Non-pigmented ciliary epithelial cell (primary cell): Measurements from ENCODE around the gene TLR1.
"Not testable (repeated sequence)": the region's sequence is repeated elsewhere in the genome, so short reads cannot be mapped to it uniquely, and the experiment has no call there.

Source experiments
- DNase-seq: peaks from one replicate; pipeline ENCODE4 v3.0.0-alpha.2; 2010; ENCODE audit warnings: low read depth

Gene TLR1

GRCh38 chr4:38805530-38806145, 1.0 kb upstream of the TLR1 start:
- DNase-seq, result no peak

GRCh38 chr4:38803833-38804653, 548 bp downstream of the TLR1 start:
- no peak for DNase-seq

DNA sequence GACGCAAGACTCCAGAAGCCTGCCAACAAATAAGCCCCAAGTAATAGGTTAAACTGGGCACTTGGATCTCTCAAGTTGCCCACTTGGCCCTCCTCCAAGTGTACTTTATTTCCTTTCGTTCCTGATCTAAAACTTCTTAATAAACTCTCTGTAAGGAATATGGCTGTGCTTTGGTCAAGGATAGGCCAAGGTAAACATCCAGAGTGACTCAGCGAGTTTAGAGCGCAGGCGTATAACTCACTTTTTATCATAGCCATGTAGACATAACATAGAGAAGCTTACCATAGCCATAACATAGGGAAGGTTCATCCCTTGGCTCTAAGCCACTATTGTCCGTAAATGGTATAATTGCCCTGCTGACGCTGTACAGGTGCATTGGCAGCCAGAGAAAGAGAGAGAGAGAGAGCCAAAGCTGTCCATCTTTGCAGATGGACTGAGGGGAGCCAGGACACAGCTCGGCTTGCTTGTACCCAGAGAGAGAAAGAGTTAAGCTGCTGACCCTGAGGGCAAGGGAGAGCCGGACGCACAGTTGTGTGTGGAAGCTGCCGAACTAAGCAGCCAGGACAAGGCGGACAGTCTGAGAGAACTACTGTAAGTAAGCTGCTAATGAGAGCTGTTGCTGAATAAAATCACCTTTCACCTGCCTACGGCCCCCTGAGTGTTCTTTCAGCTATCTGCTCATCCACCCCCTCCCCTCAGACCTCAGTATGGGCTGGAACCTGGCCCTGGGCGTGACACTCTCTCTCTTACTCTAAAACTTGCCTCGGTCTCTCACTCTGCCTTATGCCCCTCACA, 1.8 kb downstream of the TLR1 start:
- no peak for DNase-seq

- no peak for DNase-seq
These were observed 3.6 kb downstream of the TLR1 start for GRCh38 chr4:38800961-38801450.

DNA sequence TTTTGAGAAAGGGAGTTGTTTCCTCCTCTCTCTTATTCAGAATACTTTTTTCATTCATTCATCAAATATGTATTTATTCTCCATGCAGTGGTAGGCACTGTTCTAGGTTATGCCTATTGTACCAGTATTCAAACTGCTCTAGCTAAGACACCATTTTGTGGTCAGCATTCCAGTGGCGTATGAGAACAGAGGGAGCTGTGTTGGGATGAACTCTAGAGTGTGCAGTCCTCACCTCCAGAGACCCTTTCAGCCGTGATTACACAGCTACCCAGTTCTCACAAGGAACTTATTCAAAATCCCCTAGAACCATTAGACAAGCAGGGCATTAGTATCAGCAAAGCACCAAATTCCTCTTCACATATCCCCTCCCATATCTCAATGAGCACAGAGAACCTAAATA, 4.2 kb downstream of the TLR1 start:
- no peak for DNase-seq

DNA sequence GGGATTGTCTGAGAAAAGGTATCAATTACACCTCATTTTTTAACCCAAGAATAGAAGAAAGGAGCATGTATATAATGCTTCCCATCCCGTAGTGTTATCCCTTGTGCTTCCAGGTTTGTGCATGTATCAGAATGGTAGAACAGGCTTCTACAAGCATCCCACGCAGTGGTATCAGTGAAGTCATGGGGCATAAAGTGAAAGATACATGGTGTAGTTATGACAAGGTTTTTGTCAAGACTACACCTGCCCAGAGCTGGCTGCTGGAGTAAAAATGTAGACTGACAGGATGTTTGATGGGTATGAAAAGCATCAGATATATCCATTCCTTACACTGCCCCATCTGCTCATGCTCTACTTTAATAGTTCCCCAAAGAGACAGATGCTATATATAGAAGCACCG, 9.5 kb downstream of the TLR1 start:
- no peak for DNase-seq

DNA sequence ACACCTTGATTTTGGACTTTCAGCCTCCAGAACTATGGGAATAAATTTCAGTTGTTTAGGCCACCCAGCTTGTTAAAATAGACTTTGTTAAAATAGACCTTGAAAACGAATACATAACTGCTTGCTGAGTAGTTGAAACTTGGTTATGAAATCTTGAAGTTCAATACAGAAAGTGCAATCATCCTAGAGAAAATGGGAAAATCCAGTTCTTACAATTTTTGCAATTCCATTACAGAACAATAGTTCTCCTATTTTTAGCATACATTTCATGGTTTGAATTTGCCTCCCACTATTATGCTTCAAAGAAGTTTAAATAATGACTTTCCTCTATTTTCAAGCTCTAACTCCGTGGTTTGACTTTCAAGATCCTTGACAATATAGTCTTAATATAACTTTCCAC, 10.5 kb downstream of the TLR1 start:
- no peak for DNase-seq

DNA sequence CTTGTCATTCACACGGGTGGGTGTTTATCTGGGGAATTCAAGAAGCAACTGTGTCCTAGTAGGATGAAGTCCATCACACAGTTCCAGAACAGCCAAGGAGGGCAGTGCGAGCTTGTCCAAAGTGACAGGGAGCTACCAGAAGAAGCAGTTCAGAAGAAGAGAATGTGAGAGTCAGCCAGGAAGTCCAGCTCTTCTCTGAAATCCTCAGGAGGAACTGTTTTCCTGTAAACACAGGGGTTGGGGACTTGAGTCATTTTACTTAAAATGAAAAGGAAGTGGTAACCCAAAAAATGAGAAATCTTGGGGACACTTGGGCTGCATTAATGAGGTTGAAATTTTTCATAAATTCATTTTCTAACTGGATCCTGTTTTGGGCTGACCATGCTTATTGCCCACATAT, 13.6 kb downstream of the TLR1 start:
- no peak for DNase-seq

DNA sequence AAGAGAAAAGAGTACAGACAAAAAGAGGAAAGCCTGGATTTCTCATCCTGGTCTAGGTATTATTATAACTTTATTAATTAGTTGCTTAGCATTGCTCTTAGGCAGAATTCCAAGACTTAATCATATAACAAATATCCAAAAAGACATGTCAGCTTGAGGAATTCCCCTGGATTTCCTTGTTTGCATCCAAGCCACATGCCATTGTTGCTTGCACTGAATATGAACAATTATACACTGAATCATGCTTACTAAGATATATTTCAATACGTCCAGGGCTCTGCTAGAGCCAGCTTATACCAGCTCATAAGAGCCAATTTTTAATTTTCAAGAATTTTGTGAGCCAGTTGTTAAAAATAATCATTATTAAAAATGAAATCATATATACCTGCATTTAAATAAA, 16.3 kb downstream of the TLR1 start:
- DNase-seq, result no peak

GRCh38 chr4:38787693-38788092, 16.9 kb downstream of the TLR1 start:
- DNase-seq, result no peak

DNA sequence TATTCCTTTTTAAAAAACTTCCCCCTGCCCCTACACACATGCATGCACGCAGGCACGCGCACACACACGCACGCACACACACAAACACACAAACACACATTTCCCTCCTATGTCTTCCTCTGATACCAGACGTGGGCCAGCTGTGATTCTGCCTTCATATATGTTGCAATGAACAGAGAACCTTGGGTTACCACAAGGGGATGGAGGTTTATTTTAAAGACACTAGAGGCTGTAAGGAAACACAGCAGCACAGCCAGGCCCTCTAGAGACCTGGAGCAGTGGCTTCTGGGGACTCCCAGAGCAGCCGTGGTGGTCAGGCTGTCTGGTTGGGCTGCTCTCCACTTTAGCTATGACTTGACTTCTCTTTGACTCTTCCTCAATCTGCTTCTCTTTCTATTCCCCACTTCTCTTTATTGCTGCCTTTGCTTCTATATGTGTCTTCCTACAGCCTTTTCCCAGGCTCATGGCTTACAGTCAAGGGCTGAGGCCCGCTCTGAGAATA, 18.6 kb downstream of the TLR1 start:
- no peak for DNase-seq

DNA sequence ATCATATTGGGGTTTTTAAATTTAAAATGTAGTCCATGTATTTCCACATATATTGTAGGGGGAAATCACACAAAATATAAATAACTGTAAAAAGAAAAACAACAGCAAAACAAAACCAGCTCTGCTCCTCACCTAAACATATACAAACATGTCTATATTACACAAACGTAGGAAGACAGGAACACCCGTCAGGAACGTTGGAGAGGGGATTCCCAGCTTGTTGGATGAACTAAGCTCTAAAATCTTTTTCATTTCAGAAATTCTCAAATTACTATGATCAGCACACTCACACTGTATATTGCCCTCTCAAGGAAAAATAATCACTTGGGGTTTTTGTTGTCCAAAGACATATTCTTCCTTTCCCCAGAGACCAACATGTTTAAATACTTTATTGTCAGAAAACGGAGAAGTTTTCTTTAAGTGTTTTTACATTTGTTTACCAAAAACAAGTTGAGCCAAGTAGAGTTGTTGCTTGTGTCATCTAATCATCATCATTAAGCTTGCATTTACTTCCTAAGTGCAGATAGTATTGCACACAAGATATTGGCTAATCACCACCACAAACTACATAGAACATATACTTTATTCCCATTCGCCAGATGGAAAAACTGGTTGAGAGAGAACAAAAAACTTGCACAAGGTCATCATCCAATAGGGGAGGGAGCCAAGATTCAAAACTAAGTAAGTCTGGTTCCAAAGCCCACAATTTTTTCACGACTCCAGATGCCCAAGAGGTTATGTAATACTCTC, 19.4 kb downstream of the TLR1 start:
- no peak for DNase-seq

GRCh38 chr4:38784141-38784540, 20.4 kb downstream of the TLR1 start:
- no peak for DNase-seq

- no peak for DNase-seq
These were observed 21.5 kb downstream of the TLR1 start for GRCh38 chr4:38783109-38783460.

- DNase-seq, result no peak
These were observed 22.0 kb downstream of the TLR1 start, which contains the start of gene TLR10 for GRCh38 chr4:38782452-38783108. TSS of gene TLR10 (minus strand) at chr4:38782990. CDS start at chr4:38775590, 7,400 bp downstream.

- no peak for DNase-seq
These were observed 22.7 kb downstream of the TLR1 start for GRCh38 chr4:38781854-38782261.

GRCh38 chr4:38780833-38781484, 23.6 kb downstream of the TLR1 start:
- DNase-seq, result no peak

DNA sequence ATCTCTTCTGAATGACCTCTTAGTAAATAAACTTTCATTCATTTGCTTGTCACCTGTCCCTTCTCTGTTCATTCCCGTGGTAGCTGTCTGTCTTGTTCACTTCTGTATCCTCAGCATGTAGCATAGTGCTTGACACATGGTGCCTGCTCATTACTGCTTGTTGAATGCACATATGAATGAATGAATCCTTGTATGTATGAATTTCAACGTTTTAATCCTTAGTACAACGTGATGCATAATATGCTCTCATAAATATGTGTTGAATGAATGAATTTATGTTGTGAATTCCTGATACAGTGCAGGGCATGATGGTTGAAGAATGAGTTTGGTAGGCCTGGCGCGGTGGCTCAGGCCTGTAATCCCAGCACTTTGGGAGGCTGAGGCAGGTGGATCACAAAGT, 24.8 kb downstream of the TLR1 start:
- no peak for DNase-seq

DNA sequence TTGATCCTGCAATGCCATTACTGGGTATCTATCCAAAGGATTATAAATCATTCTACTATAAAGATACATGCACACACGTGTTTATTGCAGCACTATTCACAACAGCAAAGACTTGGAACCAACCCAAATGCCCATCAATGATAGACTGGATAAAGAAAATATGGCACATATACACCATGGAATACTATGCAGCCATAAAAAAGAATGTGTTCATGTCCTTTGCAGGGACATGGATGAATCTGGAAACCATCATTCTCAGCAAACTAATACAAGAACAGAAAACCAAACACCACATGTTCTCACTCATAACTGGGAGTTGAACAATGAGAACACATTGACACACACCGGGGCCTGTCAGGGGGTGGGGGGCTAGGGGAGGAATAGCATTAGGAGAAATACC, 26.7 kb downstream of the TLR1 start:
- not testable (repeated sequence) for DNase-seq

DNA sequence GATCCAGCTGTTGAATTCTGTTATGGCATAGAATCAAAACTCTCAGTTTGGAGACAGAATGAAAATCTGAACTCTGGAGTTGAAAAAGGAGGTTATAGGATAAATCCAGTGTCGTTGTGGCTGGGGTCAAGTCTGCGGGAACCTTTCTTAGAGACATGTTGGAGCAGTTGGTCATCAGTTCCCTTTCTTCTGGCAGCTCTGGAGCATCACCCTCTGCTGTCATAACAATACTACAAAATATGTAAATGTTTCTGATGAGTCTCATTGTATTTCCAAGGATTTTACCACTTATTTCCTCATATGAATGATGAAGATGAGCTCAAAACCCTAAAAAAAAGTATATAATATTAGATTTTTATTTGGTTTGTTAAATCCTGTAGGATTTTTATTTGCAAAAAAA, 29.3 kb downstream of the TLR1 start:
- DNase-seq, result no peak
